ENCODE measurements around the gene ARHGEF3.

GRCh38 chr3:56802378-56802745, 613 bp upstream of the ARHGEF3 start:
- TF ChIP-seq POLR2A (IDR thresholded peaks at IDR 0.05; ENCODE audit: low read depth, low read length) (no peak), POLR2AphosphoS5 (IDR thresholded peaks at IDR 0.05; ENCODE audit: low read depth, low read length) (no peak), TAF1 (IDR thresholded peaks at IDR 0.05; ENCODE audit: low read depth, low read length) (no peak), PAX5 (IDR thresholded peaks at IDR 0.05; ENCODE audit: insufficient read depth, low read length, severe bottlenecking) (no peak), POU2F2 (IDR thresholded peaks at IDR 0.05; ENCODE audit: low read depth, low read length) (no peak), SPI1 (IDR thresholded peaks at IDR 0.05; ENCODE audit: low read depth, low read length) (no peak)
